K562 (cell line): Measurements from ENCODE around the gene ZSCAN1. TPM values are rescaled to one million over a fixed set of nuclear protein-coding genes. Genes with fewer than 3 reads are reported as not detected.

Experiments used
- BHLHE40 ChIP-seq: IDR thresholded peaks from 2 replicates; pipeline ENCODE4 v1.6.1; 2011; ENCODE audit warnings: low read length, improper control_type of control experiment
- CTBP1 ChIP-seq: fragments of 450-650 bp; IDR thresholded peaks from 2 replicates; pipeline ENCODE4 v1.6.1; 2016; ENCODE audit warnings: borderline replicate concordance
- CXXC5 ChIP-seq: fragments of 250-450 bp; sonication (Bioruptor Pico); IDR thresholded peaks from 2 replicates; pipeline ENCODE4 v1.8.0; 2022; ENCODE audit warnings: inconsistent platforms, mild to moderate bottlenecking, moderate library complexity
- GATA2 ChIP-seq: sonication (generic); formaldehyde crosslinking; IDR thresholded peaks from 2 replicates; pipeline ENCODE4 v1.4.0; 2020; ENCODE audit warnings: mild to moderate bottlenecking, missing genetic modification reagents
- JUND ChIP-seq, 2 experiments: IDR thresholded peaks; 2 replicates in 1 of 2; 3 replicates in 1 of 2; pipeline ENCODE4 v1.6.1; 2011; ENCODE audit warnings: borderline replicate concordance in 2 of 2, low read depth in 2 of 2, low read length in 2 of 2, improper control_type of control experiment in 1 of 2, missing biosample characterization in 1 of 2, missing genetic modification characterization in 1 of 2, missing genetic modification reagents in 1 of 2
- MTA1 ChIP-seq: fragments of 450-650 bp; IDR thresholded peaks from 2 replicates; pipeline ENCODE4 v1.6.1; 2017; ENCODE audit warnings: borderline replicate concordance
- SETDB1 ChIP-seq: IDR thresholded peaks from one replicate; pipeline ENCODE4 v1.6.1; 2012; ENCODE audit warnings: low read length, control low read depth, inconsistent platforms
- SRSF7 ChIP-seq: fragments of 200-400 bp; formaldehyde crosslinking; optimal IDR thresholded peaks from 2 replicates; pipeline ENCODE3; 2017; ENCODE audit warnings: mild to moderate bottlenecking, low read depth, low read length
- WHSC1 ChIP-seq: IDR thresholded peaks from one replicate; pipeline ENCODE4 v1.6.1; 2012; ENCODE audit warnings: low read length, control low read depth, inconsistent platforms
- ZBTB40 ChIP-seq, 2 experiments: fragments of 450-650 bp in 1 of 2; sonication (generic) in 1 of 2; formaldehyde crosslinking in 1 of 2; IDR thresholded peaks; 2 replicates each; pipeline versions ENCODE4 v1.7.1 to v1.9.0; 2016 to 2022; ENCODE audit warnings: inconsistent platforms in 1 of 2, mild to moderate bottlenecking in 1 of 2, missing genetic modification reagents in 1 of 2
- ZFP1 ChIP-seq: fragments of 450-650 bp; formaldehyde crosslinking; IDR thresholded peaks from 2 replicates; pipeline ENCODE4 v1.4.0; 2020; ENCODE audit warnings: mild to moderate bottlenecking, mixed read lengths
- ZNF3 ChIP-seq: fragments of 250-450 bp; sonication (Bioruptor Pico); IDR thresholded peaks from 2 replicates; pipeline ENCODE4 v1.5.0; 2021; ENCODE audit warnings: mild to moderate bottlenecking, moderate library complexity
- polyA plus RNA-seq, 8 experiments: library from polyadenylated mRNA; depleted of rRNA in 4 of 8; stranded (reverse) in 5 of 8; unstranded in 3 of 8; fragments of >200 nt; fragmentation: Nextera tagmentation in 2 of 8; fragmentation: Illumina TruSeq in 1 of 8; extraction: Ambion mirVana in 2 of 8; extraction: Trizol in 1 of 8; gene quantifications; 2 replicates each; pipeline versions ENCODE4 v1.2.1 to v1.2.3, GENCODE V29; 2011 to 2014; ENCODE audit warnings: inconsistent platforms in 1 of 8, missing spikeins in 1 of 8
- total RNA-seq, 7 experiments: library from RNA; depleted of rRNA in 6 of 7; stranded (reverse); fragments of >200 nt in 6 of 7; fragmentation: Illumina TruSeq in 2 of 7; extraction: Trizol in 2 of 7; gene quantifications; 2 replicates each; pipeline versions ENCODE4 v1.2.1 to v1.2.3, GENCODE V29; 2011 to 2021; ENCODE audit warnings: low replicate concordance in 1 of 7
- TF ChIP-seq, protein P1 (sequence below): fragments of 450-650 bp; formaldehyde crosslinking; IDR thresholded peaks from 2 replicates; pipeline ENCODE4 v1.4.0; 2022; ENCODE audit warnings: missing genetic modification characterization
- TF ChIP-seq, protein P2 (sequence below): fragments of 250-450 bp; sonication (Bioruptor Pico); IDR thresholded peaks from 2 replicates; pipeline ENCODE4 v1.5.0; 2022; ENCODE audit warnings: mild to moderate bottlenecking

ZSCAN1 gene
- total and polyA plus RNA-seq, 9 of the 15 experiments (the other 6 are each of a cell fraction or from before 2014, with no cell fraction given), result not detected

GRCh38 chr19:58009666-58010301, 24.0 kb upstream of the ZSCAN1 start (continued):
- TF ChIP-seq, protein P1, sequence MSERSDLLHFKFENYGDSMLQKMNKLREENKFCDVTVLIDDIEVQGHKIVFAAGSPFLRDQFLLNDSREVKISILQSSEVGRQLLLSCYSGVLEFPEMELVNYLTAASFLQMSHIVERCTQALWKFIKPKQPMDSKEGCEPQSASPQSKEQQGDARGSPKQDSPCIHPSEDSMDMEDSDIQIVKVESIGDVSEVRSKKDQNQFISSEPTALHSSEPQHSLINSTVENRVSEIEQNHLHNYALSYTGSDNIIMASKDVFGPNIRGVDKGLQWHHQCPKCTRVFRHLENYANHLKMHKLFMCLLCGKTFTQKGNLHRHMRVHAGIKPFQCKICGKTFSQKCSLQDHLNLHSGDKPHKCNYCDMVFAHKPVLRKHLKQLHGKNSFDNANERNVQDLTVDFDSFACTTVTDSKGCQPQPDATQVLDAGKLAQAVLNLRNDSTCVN (CRISPR knock-in tag), result no peak
- peak; percentile 76 for TF ChIP-seq CXXC5 (CRISPR knock-in tag)
- TF ChIP-seq, protein P2, sequence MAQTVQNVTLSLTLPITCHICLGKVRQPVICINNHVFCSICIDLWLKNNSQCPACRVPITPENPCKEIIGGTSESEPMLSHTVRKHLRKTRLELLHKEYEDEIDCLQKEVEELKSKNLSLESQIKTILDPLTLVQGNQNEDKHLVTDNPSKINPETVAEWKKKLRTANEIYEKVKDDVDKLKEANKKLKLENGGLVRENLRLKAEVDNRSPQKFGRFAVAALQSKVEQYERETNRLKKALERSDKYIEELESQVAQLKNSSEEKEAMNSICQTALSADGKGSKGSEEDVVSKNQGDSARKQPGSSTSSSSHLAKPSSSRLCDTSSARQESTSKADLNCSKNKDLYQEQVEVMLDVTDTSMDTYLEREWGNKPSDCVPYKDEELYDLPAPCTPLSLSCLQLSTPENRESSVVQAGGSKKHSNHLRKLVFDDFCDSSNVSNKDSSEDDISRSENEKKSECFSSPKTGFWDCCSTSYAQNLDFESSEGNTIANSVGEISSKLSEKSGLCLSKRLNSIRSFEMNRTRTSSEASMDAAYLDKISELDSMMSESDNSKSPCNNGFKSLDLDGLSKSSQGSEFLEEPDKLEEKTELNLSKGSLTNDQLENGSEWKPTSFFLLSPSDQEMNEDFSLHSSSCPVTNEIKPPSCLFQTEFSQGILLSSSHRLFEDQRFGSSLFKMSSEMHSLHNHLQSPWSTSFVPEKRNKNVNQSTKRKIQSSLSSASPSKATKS (CRISPR knock-in tag), result no peak
- no peak for TF ChIP-seq ZFP1 (CRISPR knock-in tag)
- peak; percentile 32; the same call in 1 of the 2 replicates for TF ChIP-seq JUND (IDR thresholded peaks at IDR 0.05; ENCODE audit: borderline replicate concordance, low read depth, low read length)
- TF ChIP-seq JUND (tag; IDR thresholded peaks at IDR 0.05; ENCODE audit: borderline replicate concordance, low read depth, low read length), result peak; percentile 48; the same call in 1 of the 3 replicates
- peak; percentile 92 for TF ChIP-seq MTA1
- TF ChIP-seq SRSF7, result no peak
- TF ChIP-seq GATA2 (CRISPR knock-in tag), result no peak
- TF ChIP-seq ZBTB40 (IDR thresholded peaks at IDR 0.05), result no peak
- no peak for TF ChIP-seq ZBTB40 (CRISPR knock-in tag; IDR thresholded peaks at IDR 0.05)
- TF ChIP-seq WHSC1, result no peak
- TF ChIP-seq BHLHE40, result no peak
- no peak for TF ChIP-seq CTBP1
- no peak for TF ChIP-seq SETDB1
- TF ChIP-seq ZNF3 (CRISPR knock-in tag), result no peak
